K562 (cell line): ENCODE measurements around the gene CHPF. TPM values are rescaled to one million over a fixed set of nuclear protein-coding genes. Genes with fewer than 3 reads are reported as not detected.
A peak's percentile ranks its signal among the peaks of the same experiment; 100 is the strongest.

Experiments
- BCLAF1 ChIP-seq, 2 experiments: fragments of 450-650 bp in 1 of 2; IDR thresholded peaks; 2 replicates each; pipeline ENCODE4 v1.6.1; 2011 to 2017; ENCODE audit warnings: low read depth in 2 of 2, antibody characterized with exemption in 1 of 2, borderline replicate concordance in 1 of 2, low read length in 1 of 2, mild to moderate bottlenecking in 1 of 2, mixed read lengths in 1 of 2; ENCODE audit not compliant: control insufficient read depth in 1 of 2
- CBX2 ChIP-seq: fragments of 200-600 bp; sonication (generic); IDR thresholded peaks from one replicate; pipeline ENCODE4 v1.6.1; 2012; ENCODE audit warnings: mild to moderate bottlenecking, low read length, inconsistent platforms; ENCODE audit not compliant: insufficient read depth, poor library complexity, severe bottlenecking
- CSDE1 ChIP-seq, 2 experiments: fragments of 450-650 bp; IDR thresholded peaks; 2 replicates each; pipeline ENCODE4 v1.6.1; 2016; ENCODE audit warnings: mild to moderate bottlenecking in 1 of 2
- ELF1 ChIP-seq: fragments of 200-800 bp; sonication (Bioruptor generic); IDR thresholded peaks from 2 replicates; pipeline ENCODE4 v1.6.1; 2016; ENCODE audit warnings: missing genetic modification characterization, missing compliant biosample characterization
- FOXM1 ChIP-seq, 2 experiments: fragments of 450-650 bp in 1 of 2; sonication (generic) in 1 of 2; formaldehyde crosslinking in 1 of 2; IDR thresholded peaks; 2 replicates each; pipeline versions ENCODE4 v1.6.1 to v1.9.0; 2017 to 2022; ENCODE audit warnings: low read depth in 2 of 2, mild to moderate bottlenecking in 2 of 2, missing genetic modification reagents in 1 of 2, moderate library complexity in 1 of 2
- HNRNPLL ChIP-seq: fragments of 200-400 bp; formaldehyde crosslinking; IDR thresholded peaks from 2 replicates; pipeline ENCODE4 v1.6.1; 2017; ENCODE audit warnings: low read length, low read depth, mild to moderate bottlenecking; ENCODE audit not compliant: poor library complexity, severe bottlenecking
- NCOA2 ChIP-seq, 2 experiments: fragments of 450-650 bp; IDR thresholded peaks; 2 replicates each; pipeline ENCODE4 v1.6.1; 2018; ENCODE audit warnings: mild to moderate bottlenecking in 2 of 2, moderate library complexity in 1 of 2; ENCODE audit not compliant: partially characterized antibody in 2 of 2
- PRPF4 ChIP-seq: fragments of 200-400 bp; formaldehyde crosslinking; IDR thresholded peaks from one replicate; pipeline ENCODE4 v1.6.1; 2017; ENCODE audit warnings: low read length, low read depth, mild to moderate bottlenecking; ENCODE audit not compliant: insufficient read depth, poor library complexity, severe bottlenecking
- PURB ChIP-seq: sonication (generic); formaldehyde crosslinking; IDR thresholded peaks from 2 replicates; pipeline ENCODE4 v1.9.0; 2021; ENCODE audit warnings: low read depth, mild to moderate bottlenecking, missing genetic modification reagents
- RAD51 ChIP-seq: fragments of 450-650 bp; IDR thresholded peaks from 2 replicates; pipeline ENCODE4 v1.7.1; 2016; ENCODE audit warnings: low read depth, mild to moderate bottlenecking, borderline replicate concordance
- RHOXF2B ChIP-seq: fragments of 250-450 bp; sonication (Bioruptor Pico); conservative IDR thresholded peaks from 2 replicates; pipeline ENCODE4 v1.5.1; 2021
- TEAD1 ChIP-seq, 2 experiments: fragments of 450-650 bp in 1 of 2; sonication (generic) in 1 of 2; formaldehyde crosslinking; IDR thresholded peaks; 2 replicates each; pipeline versions ENCODE4 v1.4.0 to v1.8.0; 2020 to 2022; ENCODE audit warnings: mild to moderate bottlenecking in 2 of 2, missing genetic modification reagents in 1 of 2
- ZBTB17 ChIP-seq: fragments of 450-650 bp; formaldehyde crosslinking; IDR thresholded peaks from 2 replicates; pipeline ENCODE4 v1.4.0; 2020; ENCODE audit warnings: mild to moderate bottlenecking
- ZBTB26 ChIP-seq: fragments of 450-650 bp; formaldehyde crosslinking; IDR thresholded peaks from 2 replicates; pipeline ENCODE4 v1.4.0; 2022; ENCODE audit warnings: missing genetic modification characterization
- ZBTB33 ChIP-seq: sonication (generic); formaldehyde crosslinking; IDR thresholded peaks from 2 replicates; pipeline ENCODE4 v1.8.1; 2023; ENCODE audit warnings: mild to moderate bottlenecking, missing genetic modification reagents
- ZNF140 ChIP-seq: fragments of 250-450 bp; sonication (Bioruptor Pico); IDR thresholded peaks from 2 replicates; pipeline ENCODE4 v1.8.0; 2021; ENCODE audit warnings: moderate library complexity, mild to moderate bottlenecking, inconsistent platforms
- ZNF347 ChIP-seq: fragments of 450-650 bp; formaldehyde crosslinking; IDR thresholded peaks from 2 replicates; pipeline ENCODE4 v1.4.0; 2020; ENCODE audit warnings: low read depth, mild to moderate bottlenecking, moderate library complexity
- ZNF79 ChIP-seq: fragments of 250-450 bp; sonication (Bioruptor Pico); IDR thresholded peaks from 2 replicates; pipeline ENCODE4 v1.4.0; 2020; ENCODE audit warnings: low read depth, mild to moderate bottlenecking, moderate library complexity
- polyA plus RNA-seq, 8 experiments: library from polyadenylated mRNA; depleted of rRNA in 4 of 8; stranded (reverse) in 5 of 8; unstranded in 3 of 8; fragments of >200 nt; fragmentation: Nextera tagmentation in 2 of 8; fragmentation: Illumina TruSeq in 1 of 8; extraction: Ambion mirVana in 2 of 8; extraction: Trizol in 1 of 8; gene quantifications; 2 replicates each; pipeline versions ENCODE4 v1.2.1 to v1.2.3, GENCODE V29; 2011 to 2014; ENCODE audit warnings: inconsistent platforms in 1 of 8, missing spikeins in 1 of 8
- total RNA-seq, 7 experiments: library from RNA; depleted of rRNA in 6 of 7; stranded (reverse); fragments of >200 nt in 6 of 7; fragmentation: Illumina TruSeq in 2 of 7; extraction: Trizol in 2 of 7; gene quantifications; 2 replicates each; pipeline versions ENCODE4 v1.2.1 to v1.2.3, GENCODE V29; 2011 to 2021; ENCODE audit warnings: low replicate concordance in 1 of 7

CHPF gene
- total and polyA plus RNA-seq, 9 of the 15 experiments (the other 6 are each of a cell fraction or from before 2014, with no cell fraction given), result 0.15 to 57.2 (median 7.9) TPM

- no peak for TF ChIP-seq PRPF4
- TF ChIP-seq CBX2, result no peak
- TF ChIP-seq RAD51, result peak; percentile 49; the same call in 1 of the 2 replicates
- TF ChIP-seq TEAD1 (CRISPR knock-in tag; IDR thresholded peaks at IDR 0.05), result no peak
- no peak for TF ChIP-seq ZNF347 (CRISPR knock-in tag)
- 0 out of 4 replicates have a peak, but pooled peaks of 1 of the 2 experiments have one; percentile 28 for TF ChIP-seq BCLAF1 (IDR thresholded peaks at IDR 0.05; ENCODE audit: borderline replicate concordance in 1 of 2, control insufficient read depth in 1 of 2, low read depth in 2 of 2, low read length in 1 of 2)
- TF ChIP-seq ZBTB26 (CRISPR knock-in tag), result no peak
- peak; percentile 35; the same call in 1 of the 2 replicates for TF ChIP-seq ZBTB33
- TF ChIP-seq NCOA2 (IDR thresholded peaks at IDR 0.05; ENCODE audit: partially characterized antibody in 2 of 2), result no peak
- no peak for TF ChIP-seq ZNF140 (CRISPR knock-in tag)
- TF ChIP-seq ZNF79, result no peak
- no peak for TF ChIP-seq FOXM1 (IDR thresholded peaks at IDR 0.05; ENCODE audit: low read depth)
- no peak for TF ChIP-seq FOXM1 (CRISPR knock-in tag; IDR thresholded peaks at IDR 0.05; ENCODE audit: low read depth)
- TF ChIP-seq HNRNPLL, result no peak
- TF ChIP-seq RHOXF2B (CRISPR knock-in tag), result no peak
- peak; percentile 91 for TF ChIP-seq ELF1 (tag)
- 0 out of 2 replicates have a peak, but pooled peaks have one; percentile 9 for TF ChIP-seq ZBTB17
- TF ChIP-seq PURB, result no peak
- TF ChIP-seq CSDE1 (IDR thresholded peaks at IDR 0.05), result 0 out of 4 replicates have a peak, but pooled peaks of 1 of the 2 experiments have one; percentile 26
These were observed 45.1 kb downstream of the CHPF start, which contains the start of gene GMPPA (continued) for GRCh38 chr2:219498280-219499057.
